Effector CD8-positive, alpha-beta T cell (primary cell): Measurements from ENCODE around the gene IFNG.
A peak's percentile ranks its signal among the peaks of the same experiment; 100 is the strongest.
"Not testable (repeated sequence)": the region's sequence is repeated elsewhere in the genome, so short reads cannot be mapped to it uniquely, and the experiment has no call there.

Experiments used
- DNase-seq: peaks from one replicate; lab custom pipeline; 2025; lab: John Stamatoyannopoulos, UW
- total RNA-seq, 4 experiments: gene quantifications; one replicate each; lab custom pipeline; 2026; lab: John Stamatoyannopoulos, UW

IFNG gene
- 5.9 to 206 (median 13.2) reads per million in 4 experiments for total RNA-seq

GRCh38 chr12:68159681-68160304 is at the start of gene IFNG:
TSS of gene IFNG (minus strand) at chr12:68159740. CDS start at chr12:68159615, 125 bp downstream.
- DNase-seq: no peak

GRCh38 chr12:68209048-68209728 is 49.6 kb upstream of the IFNG start:
- DNase-seq: not testable (repeated sequence)

- no peak for DNase-seq
Measured at GRCh38 chr12:68207276-68207675, 47.7 kb upstream of the IFNG start.

- no peak for DNase-seq
Measured at GRCh38 chr12:68206446-68206845, 46.9 kb upstream of the IFNG start.

GRCh38 chr12:68203460-68203875 is 43.9 kb upstream of the IFNG start:
- DNase-seq: no peak

GRCh38 chr12:68200854-68201253 is 41.3 kb upstream of the IFNG start:
- no peak for DNase-seq

GRCh38 chr12:68199127-68199526 is 39.6 kb upstream of the IFNG start:
- no peak for DNase-seq

GRCh38 chr12:68198507-68199086 is 39.1 kb upstream of the IFNG start:
- no peak for DNase-seq

- DNase-seq: no peak
Measured at GRCh38 chr12:68190301-68190700, 30.8 kb upstream of the IFNG start.

- DNase-seq: no peak
Measured at GRCh38 chr12:68189821-68190242, 30.3 kb upstream of the IFNG start.

- DNase-seq: no peak
Measured at GRCh38 chr12:68185598-68185997, 26.1 kb upstream of the IFNG start.

GRCh38 chr12:68180792-68181744 is 21.5 kb upstream of the IFNG start:
- DNase-seq: no peak

GRCh38 chr12:68178774-68179439 is 19.4 kb upstream of the IFNG start:
- no peak for DNase-seq

GRCh38 chr12:68178184-68178583 is 18.6 kb upstream of the IFNG start:
- no peak for DNase-seq

GRCh38 chr12:68177562-68177961 is 18.0 kb upstream of the IFNG start:
- no peak for DNase-seq

- no peak for DNase-seq
Measured at GRCh38 chr12:68176257-68176656, 16.7 kb upstream of the IFNG start.

GRCh38 chr12:68175557-68176061 is 16.1 kb upstream of the IFNG start:
- DNase-seq: peak; percentile 41

- not testable (repeated sequence) for DNase-seq
Measured at GRCh38 chr12:68174761-68175160, 15.2 kb upstream of the IFNG start.

GRCh38 chr12:68173792-68174191 is 14.3 kb upstream of the IFNG start:
- DNase-seq: no peak

GRCh38 chr12:68170726-68171125 is 11.2 kb upstream of the IFNG start:
- DNase-seq: no peak

GRCh38 chr12:68169213-68169889 is 9.8 kb upstream of the IFNG start:
- no peak for DNase-seq
